Neural crest cell (in vitro differentiated cells): ENCODE data around the gene RUNX3. TPM values are rescaled to one million over a fixed set of nuclear protein-coding genes. Genes with fewer than 3 reads are reported as not detected.

Experiments used
- DNase-seq: peaks from one replicate; pipeline ENCODE4 v3.0.0; 2021; ENCODE audit warnings: low read depth, mixed read lengths, low spot score
- H3K27ac Mint-ChIP-seq: one replicate; pipeline ENCODE4 v1.8.0; 2021; ENCODE audit warnings: mild to moderate bottlenecking, mixed read lengths; ENCODE audit not compliant: unreplicated experiment
- H3K27me3 Mint-ChIP-seq: 2 replicates; pipeline ENCODE4 v1.8.0; 2021; ENCODE audit warnings: low read depth, mild to moderate bottlenecking, mixed read lengths
- H3K36me3 Mint-ChIP-seq: 2 replicates; pipeline ENCODE4 v1.8.0; 2021; ENCODE audit warnings: low read depth, mild to moderate bottlenecking, mixed read lengths
- H3K4me1 Mint-ChIP-seq: 2 replicates; pipeline ENCODE4 v1.8.0; 2021; ENCODE audit warnings: mixed read lengths
- H3K4me3 Mint-ChIP-seq: one replicate; pipeline ENCODE4 v1.8.0; 2021; ENCODE audit warnings: mild to moderate bottlenecking, mixed read lengths
- H3K9me3 Mint-ChIP-seq: 2 replicates; pipeline ENCODE4 v1.8.0; 2021; ENCODE audit warnings: mixed read lengths
- total RNA-seq: library from RNA; stranded (reverse); gene quantifications from 2 replicates; pipeline ENCODE4 v1.2.1, GENCODE V29; 2021
- TF ChIP-seq, protein P1 (sequence below): fragments of 200-600 bp; sonication (generic); conservative IDR thresholded peaks from 2 replicates; pipeline ENCODE4 v1.5.0; 2021; ENCODE audit warnings: antibody characterized with exemption, mild to moderate bottlenecking

The RUNX3 gene
- total RNA-seq, 1 donor from 2014 or later, result 0.16 TPM

DNA sequence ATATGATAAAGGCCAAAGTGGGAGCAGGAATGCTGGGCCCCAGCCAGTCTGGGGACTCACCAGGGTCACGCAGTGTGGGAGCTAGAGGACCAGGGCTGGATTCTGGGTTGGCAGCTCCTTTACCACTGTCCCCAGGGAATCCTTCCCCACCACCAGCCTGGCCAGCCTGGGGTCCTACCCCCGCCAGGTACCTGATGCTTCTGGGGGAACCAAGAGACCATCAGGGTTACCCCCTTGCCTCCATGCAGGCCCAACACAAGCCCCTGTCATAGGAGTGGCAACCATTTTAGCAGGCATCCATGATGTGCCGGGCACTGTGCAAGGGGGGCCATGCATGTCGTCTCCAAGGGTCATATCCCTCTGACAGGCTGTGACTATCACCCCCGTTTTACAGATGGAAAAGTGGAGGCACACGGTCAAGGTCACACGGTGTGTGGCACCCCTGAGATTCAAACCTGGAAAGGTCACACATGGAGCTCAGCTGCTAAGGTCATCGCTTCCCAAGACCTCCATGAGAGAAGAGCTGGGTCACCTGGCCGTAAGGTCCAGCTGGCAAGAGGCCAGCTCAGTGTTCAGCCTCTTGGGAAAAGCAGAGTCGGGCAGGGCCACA is 16.4 kb downstream of the RUNX3 start:
- no peak overlapping the region for H3K27ac Mint-ChIP-seq
- TF ChIP-seq, protein P1, sequence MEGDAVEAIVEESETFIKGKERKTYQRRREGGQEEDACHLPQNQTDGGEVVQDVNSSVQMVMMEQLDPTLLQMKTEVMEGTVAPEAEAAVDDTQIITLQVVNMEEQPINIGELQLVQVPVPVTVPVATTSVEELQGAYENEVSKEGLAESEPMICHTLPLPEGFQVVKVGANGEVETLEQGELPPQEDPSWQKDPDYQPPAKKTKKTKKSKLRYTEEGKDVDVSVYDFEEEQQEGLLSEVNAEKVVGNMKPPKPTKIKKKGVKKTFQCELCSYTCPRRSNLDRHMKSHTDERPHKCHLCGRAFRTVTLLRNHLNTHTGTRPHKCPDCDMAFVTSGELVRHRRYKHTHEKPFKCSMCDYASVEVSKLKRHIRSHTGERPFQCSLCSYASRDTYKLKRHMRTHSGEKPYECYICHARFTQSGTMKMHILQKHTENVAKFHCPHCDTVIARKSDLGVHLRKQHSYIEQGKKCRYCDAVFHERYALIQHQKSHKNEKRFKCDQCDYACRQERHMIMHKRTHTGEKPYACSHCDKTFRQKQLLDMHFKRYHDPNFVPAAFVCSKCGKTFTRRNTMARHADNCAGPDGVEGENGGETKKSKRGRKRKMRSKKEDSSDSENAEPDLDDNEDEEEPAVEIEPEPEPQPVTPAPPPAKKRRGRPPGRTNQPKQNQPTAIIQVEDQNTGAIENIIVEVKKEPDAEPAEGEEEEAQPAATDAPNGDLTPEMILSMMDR, result no peak
- H3K36me3 Mint-ChIP-seq, result no peaks in the 10 kb centered on the region
- H3K9me3 Mint-ChIP-seq, result no peaks in the 10 kb centered on the region
- H3K4me1 Mint-ChIP-seq, result peaks cover 23% of the 10 kb centered on the region
- H3K4me3 Mint-ChIP-seq, result no peak overlapping the region
- H3K27me3 Mint-ChIP-seq, result peaks cover 2% of the 10 kb centered on the region
- DNase-seq, result no peak

DNA sequence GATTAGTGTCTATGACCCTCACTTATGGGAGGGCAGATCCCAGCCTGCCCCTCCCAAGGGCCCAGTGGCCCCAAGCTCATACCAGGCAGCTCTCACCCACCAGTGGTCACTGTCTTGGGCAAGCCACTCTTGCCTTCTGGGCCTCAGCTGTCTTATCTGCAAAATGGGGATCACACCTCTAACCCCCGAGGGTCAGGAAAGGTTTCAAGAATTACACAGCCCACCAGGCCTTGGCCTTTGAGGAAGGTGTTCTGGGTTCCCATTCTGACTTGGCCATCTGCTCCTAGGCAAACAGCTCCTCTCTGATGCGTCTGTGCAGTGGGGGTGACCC is 16.8 kb downstream of the RUNX3 start:
- Mint-ChIP-seq H3K9me3 (no peaks in the 10 kb centered on the region), H3K4me3 (no peak overlapping the region), H3K36me3 (no peaks in the 10 kb centered on the region), H3K27me3 (peaks cover 2% of the 10 kb centered on the region), H3K27ac (no peak overlapping the region), H3K4me1 (peaks cover 23% of the 10 kb centered on the region)
- DNase-seq, result no peak
- TF ChIP-seq, protein P1, result no peak

DNA sequence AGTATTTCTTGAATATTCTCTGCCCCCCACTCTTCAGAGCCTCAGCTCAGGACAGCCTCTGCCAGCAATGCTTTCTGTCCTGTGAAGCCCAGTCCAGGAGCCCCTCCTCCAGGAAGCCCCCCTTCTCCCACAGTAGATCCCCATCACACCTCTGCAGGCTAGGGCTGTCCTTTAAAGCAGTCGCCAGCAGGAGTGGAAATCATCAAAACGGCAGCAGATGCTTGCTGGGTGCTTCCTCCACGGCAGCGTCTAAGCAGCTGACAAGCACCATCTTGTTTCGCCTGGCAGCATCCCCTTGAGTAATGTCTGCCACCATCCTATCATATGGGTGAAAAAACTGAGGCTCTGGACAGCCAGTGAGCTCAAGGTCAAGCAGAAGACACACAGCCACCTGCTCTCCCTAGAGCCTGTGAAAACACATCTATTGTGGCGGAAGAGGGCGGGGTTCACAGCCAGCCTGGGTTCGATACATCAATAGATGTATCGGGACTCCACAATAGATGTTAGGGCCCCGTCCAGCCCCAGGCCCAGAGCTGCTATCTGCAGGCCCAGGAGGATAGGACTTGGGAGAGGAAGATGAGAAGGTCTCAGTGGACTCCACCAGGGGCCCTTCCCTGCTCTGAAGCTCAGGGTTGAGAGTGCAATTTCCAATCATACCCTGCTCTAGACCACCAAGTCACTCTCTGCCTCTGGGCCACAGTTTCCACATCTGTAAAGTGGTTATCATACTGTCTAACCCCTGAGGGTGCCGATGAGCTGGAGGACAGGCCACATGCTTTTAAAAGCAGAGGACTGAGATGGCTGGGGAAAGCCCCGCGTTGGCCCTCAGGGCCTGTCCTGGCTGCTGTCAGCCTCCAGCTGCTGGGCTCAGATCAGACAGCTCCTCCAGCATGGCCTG is 17.5 kb downstream of the RUNX3 start:
- no peak for DNase-seq
- Mint-ChIP-seq H3K4me1 (peaks cover 23% of the 10 kb centered on the region), H3K9me3 (peaks cover 5% of the 10 kb centered on the region), H3K27ac (peak overlapping the region; percentile 39), H3K36me3 (peaks cover 1% of the 10 kb centered on the region), H3K4me3 (no peak overlapping the region), H3K27me3 (peaks cover 2% of the 10 kb centered on the region)
- TF ChIP-seq, protein P1, result no peak

DNA sequence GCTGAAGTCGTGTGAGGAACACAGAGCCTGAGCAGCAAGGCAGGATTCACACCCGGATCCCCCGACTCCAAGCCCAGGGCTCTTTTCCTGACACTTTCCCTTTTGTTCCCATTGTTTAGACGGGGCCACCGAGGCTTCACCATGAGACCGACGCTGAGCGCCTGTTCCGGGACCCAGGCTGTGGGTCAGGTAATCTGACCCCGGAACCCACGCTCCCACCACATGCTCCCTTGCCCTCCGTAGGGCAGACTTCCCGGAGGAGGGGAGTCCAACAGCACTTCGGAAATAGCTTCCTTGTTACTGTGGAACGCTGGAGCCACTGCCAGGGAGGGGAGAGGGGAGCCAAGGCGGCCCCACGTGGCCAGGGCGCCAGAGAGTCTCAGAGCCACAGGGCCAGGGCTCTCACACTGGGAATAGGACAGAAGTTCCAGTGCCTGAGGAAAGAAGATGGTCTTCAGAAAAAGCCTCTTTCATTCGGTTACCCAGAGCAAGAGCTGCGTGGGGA is 18.4 kb downstream of the RUNX3 start:
- H3K4me1 Mint-ChIP-seq, result peaks cover 23% of the 10 kb centered on the region
- TF ChIP-seq, protein P1, result no peak
- peaks cover 4% of the 10 kb centered on the region for H3K36me3 Mint-ChIP-seq
- H3K27ac Mint-ChIP-seq, result no peak overlapping the region
- peaks cover 2% of the 10 kb centered on the region for H3K27me3 Mint-ChIP-seq
- DNase-seq, result no peak
- peaks cover 8% of the 10 kb centered on the region for H3K9me3 Mint-ChIP-seq
- H3K4me3 Mint-ChIP-seq, result no peak overlapping the region

DNA sequence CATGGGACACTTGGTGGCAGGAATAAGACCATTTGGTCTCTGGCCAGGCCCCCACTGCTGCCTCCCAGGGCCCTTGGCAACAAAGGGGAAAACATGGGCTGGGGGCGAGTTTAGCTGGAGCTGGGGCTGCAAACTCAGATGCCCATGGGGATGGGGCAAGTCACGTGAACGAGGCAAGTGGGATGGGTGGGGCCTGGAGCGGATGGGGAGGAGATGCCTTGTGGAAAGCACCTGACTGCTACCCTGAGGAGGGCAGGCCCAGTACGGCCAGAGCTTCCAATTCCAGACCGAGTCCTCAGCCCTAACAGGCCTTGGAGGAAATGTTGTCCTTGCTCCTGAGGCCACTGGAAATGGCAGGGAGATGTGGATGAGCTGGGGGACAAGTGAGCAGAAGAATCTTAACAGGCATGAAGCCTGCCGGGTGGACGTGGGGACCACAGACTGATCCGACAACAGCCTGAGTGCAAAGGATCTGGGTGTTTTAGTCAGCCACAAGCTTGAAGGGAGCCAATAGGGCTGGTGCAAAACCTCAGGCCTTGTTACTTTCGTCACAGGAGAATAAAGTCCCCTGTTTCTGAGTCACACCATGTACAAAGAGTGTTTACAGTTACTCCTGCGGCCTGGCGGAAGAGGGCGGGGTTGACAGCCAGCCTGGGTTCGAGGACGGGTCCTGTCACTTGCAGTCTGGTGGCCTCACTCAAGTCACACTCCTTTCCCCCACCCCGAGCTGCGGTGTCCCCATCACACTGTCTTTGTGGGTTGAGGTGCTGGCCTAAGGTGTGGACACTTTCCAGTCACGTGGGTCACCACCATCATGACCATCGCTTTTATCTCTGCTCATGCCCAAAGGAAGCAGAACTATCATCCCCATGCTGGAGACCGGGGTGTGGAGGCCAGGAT is 19.1 kb downstream of the RUNX3 start:
- H3K9me3 Mint-ChIP-seq, result peaks cover 8% of the 10 kb centered on the region
- no peak overlapping the region for H3K27ac Mint-ChIP-seq
- DNase-seq, result no peak
- TF ChIP-seq, protein P1, result no peak
- H3K4me3 Mint-ChIP-seq, result no peak overlapping the region
- H3K4me1 Mint-ChIP-seq, result peaks cover 23% of the 10 kb centered on the region
- H3K27me3 Mint-ChIP-seq, result peaks cover 2% of the 10 kb centered on the region
- peaks cover 4% of the 10 kb centered on the region for H3K36me3 Mint-ChIP-seq
